Mesothelial cell of epicardium (in vitro differentiated cells): Measurements from ENCODE around the gene RUSC2. TPM values are rescaled to one million over a fixed set of nuclear protein-coding genes. Genes with fewer than 3 reads are reported as not detected.

ENCODE experiments used
- DNase-seq, 2 experiments: peaks; one replicate each; pipeline ENCODE4 v3.0.0; 2021; ENCODE audit warnings: low spot score in 2 of 2; ENCODE audit not compliant: unreplicated experiment in 2 of 2
- H3K27ac Mint-ChIP-seq: 2 replicates; pipeline ENCODE4 v1.8.0; 2021; ENCODE audit warnings: mixed read lengths
- H3K27me3 Mint-ChIP-seq: 2 replicates; pipeline ENCODE4 v1.8.0; 2021; ENCODE audit warnings: low read depth, mixed read lengths
- H3K36me3 Mint-ChIP-seq: 2 replicates; pipeline ENCODE4 v1.8.0; 2021; ENCODE audit warnings: mixed read lengths
- H3K4me1 Mint-ChIP-seq: 2 replicates; pipeline ENCODE4 v1.8.0; 2021; ENCODE audit warnings: mixed read lengths
- H3K4me3 Mint-ChIP-seq: 2 replicates; pipeline ENCODE4 v1.8.0; 2021; ENCODE audit warnings: mild to moderate bottlenecking, moderate library complexity, mixed read lengths
- H3K9me3 Mint-ChIP-seq: 2 replicates; pipeline ENCODE4 v1.8.0; 2021; ENCODE audit warnings: mixed read lengths
- total RNA-seq: library from RNA; stranded (reverse); gene quantifications from 3 replicates; pipeline ENCODE4 v1.2.1, GENCODE V29; 2021
- TF ChIP-seq, protein P1 (sequence below): fragments of 200-600 bp; sonication (generic); IDR thresholded peaks from one replicate; pipeline ENCODE4 v1.5.0; 2021; ENCODE audit warnings: antibody characterized with exemption; ENCODE audit not compliant: unreplicated experiment

Gene RUSC2
- total RNA-seq, 1 donor from 2014 or later, result 33.5 TPM

DNA sequence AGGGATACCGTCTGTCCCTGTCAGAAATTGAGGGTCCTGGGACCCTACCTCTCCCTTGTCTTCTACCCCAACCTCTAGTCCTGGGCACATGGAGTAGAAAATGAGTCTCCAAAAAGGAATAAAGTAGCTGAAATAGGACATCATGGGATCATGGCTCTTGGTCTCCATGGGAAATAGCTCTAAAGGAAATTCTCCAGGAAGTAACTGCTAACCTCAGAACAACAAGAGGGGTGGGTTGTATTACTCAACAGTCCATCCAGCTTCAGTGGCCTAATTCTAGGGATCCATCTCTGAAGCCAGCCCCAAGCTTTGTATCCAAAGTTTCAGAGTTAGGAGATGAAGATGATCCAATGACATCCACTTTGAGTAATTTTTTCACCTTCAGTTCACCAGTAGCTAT lies 11.0 kb upstream of the RUSC2 start:
- DNase-seq, result no peak
- Mint-ChIP-seq H3K36me3 (no peaks in the 10 kb centered on the region), H3K27ac (no peak overlapping the region), H3K27me3 (peaks cover 28% of the 10 kb centered on the region), H3K4me3 (no peak overlapping the region), H3K4me1 (no peaks in the 10 kb centered on the region), H3K9me3 (no peaks in the 10 kb centered on the region)
- TF ChIP-seq, protein P1, sequence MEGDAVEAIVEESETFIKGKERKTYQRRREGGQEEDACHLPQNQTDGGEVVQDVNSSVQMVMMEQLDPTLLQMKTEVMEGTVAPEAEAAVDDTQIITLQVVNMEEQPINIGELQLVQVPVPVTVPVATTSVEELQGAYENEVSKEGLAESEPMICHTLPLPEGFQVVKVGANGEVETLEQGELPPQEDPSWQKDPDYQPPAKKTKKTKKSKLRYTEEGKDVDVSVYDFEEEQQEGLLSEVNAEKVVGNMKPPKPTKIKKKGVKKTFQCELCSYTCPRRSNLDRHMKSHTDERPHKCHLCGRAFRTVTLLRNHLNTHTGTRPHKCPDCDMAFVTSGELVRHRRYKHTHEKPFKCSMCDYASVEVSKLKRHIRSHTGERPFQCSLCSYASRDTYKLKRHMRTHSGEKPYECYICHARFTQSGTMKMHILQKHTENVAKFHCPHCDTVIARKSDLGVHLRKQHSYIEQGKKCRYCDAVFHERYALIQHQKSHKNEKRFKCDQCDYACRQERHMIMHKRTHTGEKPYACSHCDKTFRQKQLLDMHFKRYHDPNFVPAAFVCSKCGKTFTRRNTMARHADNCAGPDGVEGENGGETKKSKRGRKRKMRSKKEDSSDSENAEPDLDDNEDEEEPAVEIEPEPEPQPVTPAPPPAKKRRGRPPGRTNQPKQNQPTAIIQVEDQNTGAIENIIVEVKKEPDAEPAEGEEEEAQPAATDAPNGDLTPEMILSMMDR, result no peak

- Mint-ChIP-seq H3K27me3 (peaks cover 10% of the 10 kb centered on the region), H3K9me3 (no peaks in the 10 kb centered on the region), H3K4me3 (no peak overlapping the region), H3K27ac (no peak overlapping the region), H3K36me3 (no peaks in the 10 kb centered on the region), H3K4me1 (no peaks in the 10 kb centered on the region)
- TF ChIP-seq, protein P1, result no peak
- no peak for DNase-seq
Observed at GRCh38 chr9:35481347-35481975, 8.4 kb upstream of the RUSC2 start.

GRCh38 chr9:35482071-35482470 lies 7.8 kb upstream of the RUSC2 start:
- peaks cover 7% of the 10 kb centered on the region for H3K27me3 Mint-ChIP-seq
- no peaks in the 10 kb centered on the region for H3K36me3 Mint-ChIP-seq
- no peaks in the 10 kb centered on the region for H3K4me1 Mint-ChIP-seq
- peak overlapping the region; percentile 30 for H3K27ac Mint-ChIP-seq
- TF ChIP-seq, protein P1, result no peak
- H3K9me3 Mint-ChIP-seq, result no peaks in the 10 kb centered on the region
- no peak overlapping the region for H3K4me3 Mint-ChIP-seq
- no peak for DNase-seq

DNA sequence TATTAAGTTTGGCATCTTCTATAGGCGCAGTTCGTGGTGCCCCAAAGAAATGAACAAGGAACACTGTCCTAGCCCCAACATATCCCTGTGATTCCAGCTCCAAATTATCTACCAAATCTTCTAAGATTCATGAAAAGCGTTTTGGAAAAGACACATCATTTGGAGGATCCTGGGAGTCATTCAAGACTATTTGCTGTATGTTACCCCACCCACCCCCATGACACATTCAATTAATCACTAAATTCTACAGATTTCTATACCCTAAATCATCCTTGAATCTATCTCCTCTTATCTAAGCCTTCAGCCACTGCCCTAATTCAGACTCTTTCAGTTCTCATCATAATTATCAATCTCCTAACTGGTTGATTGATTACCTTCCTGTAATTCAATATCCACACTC lies 5.5 kb upstream of the RUSC2 start:
- Mint-ChIP-seq H3K27me3 (peaks cover 6% of the 10 kb centered on the region), H3K4me3 (no peak overlapping the region), H3K4me1 (peaks cover 12% of the 10 kb centered on the region), H3K9me3 (no peaks in the 10 kb centered on the region), H3K27ac (no peak overlapping the region), H3K36me3 (no peaks in the 10 kb centered on the region)
- DNase-seq, result no peak
- TF ChIP-seq, protein P1, result no peak

DNA sequence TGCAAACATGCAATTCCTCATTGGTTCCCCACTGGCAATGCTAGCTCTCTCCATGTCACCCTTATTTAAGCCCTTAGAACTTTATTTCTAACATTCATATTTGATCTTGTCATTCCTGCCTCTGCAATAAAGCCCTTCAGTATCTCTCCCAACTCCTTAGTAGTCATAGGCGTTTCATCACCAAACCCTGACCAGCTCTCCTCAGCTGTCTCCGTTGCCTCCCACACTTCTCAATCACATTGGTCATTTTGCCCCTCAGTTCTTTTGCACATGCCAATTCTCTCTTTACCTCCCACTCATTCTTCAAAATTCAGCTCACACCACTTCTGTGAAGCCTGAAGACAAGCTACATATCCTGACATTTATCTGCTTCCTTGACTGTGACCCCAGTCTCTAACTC lies 2.8 kb upstream of the RUSC2 start:
- TF ChIP-seq, protein P1, result no peak
- Mint-ChIP-seq H3K27ac (no peak overlapping the region), H3K27me3 (no peaks in the 10 kb centered on the region), H3K4me3 (no peak overlapping the region), H3K9me3 (no peaks in the 10 kb centered on the region), H3K4me1 (peaks cover 29% of the 10 kb centered on the region), H3K36me3 (no peaks in the 10 kb centered on the region)
- DNase-seq, result no peak

DNA sequence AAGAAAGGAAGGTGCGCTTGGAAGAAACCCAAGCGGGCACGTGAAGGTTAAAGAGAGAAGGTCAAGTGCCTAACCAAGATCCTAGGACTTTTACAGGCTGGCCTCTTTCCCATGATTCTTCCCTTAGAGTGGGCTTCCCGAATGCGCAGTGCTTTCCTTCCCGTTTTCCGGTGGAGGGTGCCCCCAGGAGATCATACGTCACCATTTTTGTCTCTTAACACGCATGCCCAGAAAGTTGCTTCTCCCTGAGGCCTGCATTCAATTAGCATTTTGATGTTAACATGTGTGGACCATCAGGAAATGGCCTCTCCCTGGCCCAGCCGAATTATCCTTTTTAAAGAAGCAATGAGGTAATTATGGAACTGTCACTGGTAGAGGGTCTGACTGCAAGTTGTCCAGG lies 1.9 kb upstream of the RUSC2 start:
- no peak for DNase-seq
- peak overlapping the region; percentile 70 for H3K27ac Mint-ChIP-seq
- TF ChIP-seq, protein P1, result no peak
- peaks cover under 1% of the 10 kb centered on the region for H3K9me3 Mint-ChIP-seq
- peaks cover 31% of the 10 kb centered on the region for H3K4me1 Mint-ChIP-seq
- H3K27me3 Mint-ChIP-seq, result no peaks in the 10 kb centered on the region
- peak overlapping the region; percentile 32 for H3K4me3 Mint-ChIP-seq
- peaks cover 4% of the 10 kb centered on the region for H3K36me3 Mint-ChIP-seq
